ENCODE results near the gene PRKAR1B.

The PRKAR1B gene

DNA sequence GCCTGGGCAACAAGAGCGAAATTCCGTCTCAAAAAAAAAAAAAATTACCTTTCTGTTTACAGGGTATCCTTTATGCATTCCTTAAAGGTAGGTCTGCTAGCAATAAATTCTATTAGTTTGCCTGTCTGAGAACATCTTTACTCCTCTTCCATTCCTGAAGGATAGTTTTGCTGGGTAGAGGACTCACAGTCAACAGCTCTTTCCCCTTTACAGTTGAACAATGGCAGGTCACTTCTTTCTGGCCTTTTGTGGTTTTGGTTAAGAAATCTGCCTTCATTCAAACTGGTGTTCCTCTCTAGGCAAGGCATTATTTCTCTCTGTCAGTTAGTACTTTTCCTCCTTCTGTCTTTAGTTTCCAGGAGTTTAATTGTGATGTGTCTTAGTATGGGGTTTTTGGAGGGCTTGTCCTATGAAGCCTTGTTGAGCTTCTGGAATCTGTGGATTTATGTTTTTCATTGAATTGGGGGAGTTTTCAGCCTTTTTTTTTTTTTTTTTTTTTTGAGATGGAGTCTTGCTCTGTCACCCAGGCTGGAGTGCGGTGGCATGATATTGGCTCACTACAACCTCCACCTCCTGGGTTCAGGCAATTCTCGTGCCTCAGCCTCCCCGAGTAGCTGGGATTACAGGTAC, 5.3 kb downstream of the PRKAR1B start:
- DNase-seq, result no peak

DNA sequence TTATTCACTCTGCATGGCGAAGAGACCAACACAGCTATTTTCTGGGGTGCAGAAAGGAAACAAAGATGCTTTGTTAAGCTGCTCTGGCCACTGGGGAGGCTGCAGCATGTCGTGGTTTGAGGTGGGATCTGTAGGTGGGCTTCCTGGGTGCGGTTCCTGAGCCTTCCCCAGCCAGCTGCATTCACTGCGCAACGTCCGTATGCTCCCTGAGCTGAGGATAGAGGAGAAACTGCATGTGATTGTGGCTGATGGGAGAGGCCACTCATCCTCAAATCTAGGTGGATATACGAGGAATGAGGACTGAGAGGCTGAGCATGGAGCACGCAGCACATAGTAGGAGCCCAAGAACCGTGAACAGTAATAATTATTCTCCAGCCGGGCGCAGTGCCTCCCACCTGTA, 10.4 kb downstream of the PRKAR1B start:
- DNase-seq, result no peak

DNA sequence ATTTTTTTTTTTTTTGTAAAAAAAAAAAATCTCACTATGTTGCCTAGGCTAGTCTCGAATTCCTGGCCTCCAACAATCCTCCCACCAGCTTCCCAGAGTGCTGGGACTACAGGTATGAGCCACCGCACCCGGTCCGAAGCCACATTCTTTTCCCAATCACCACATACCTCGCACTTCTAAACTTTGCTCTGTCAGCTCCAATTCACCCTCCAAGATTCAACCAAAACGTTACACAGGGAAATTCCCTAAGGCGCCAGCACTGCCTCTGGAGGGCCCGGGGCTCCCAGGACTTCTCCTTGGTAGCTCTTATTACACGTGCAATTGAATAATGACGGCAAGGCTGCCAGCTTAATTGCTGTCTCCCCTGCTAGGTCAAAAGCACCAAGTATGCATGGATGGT, 10.9 kb downstream of the PRKAR1B start:
- no peak for DNase-seq

DNA sequence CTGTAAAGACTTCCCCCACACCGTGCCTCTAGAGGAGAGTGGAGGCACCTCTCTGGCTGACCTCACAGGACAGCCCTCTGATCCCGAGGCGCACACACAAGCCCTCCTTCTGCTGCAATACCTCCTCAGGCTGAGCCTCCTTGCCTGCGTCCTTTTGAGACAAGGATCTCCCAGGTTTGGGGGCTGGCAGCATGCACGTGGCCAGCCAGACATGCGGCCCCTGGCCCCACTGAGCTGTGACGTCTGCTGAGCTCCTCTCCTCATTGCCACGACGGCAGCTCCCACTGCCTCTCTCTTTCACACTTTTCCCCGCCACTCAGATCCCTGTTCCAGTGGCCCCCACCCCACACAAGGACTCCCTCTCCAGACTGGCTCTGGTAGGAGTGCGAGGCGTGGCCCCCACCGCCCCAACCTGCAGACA, 12.8 kb downstream of the PRKAR1B start:
- DNase-seq, result no peak

DNA sequence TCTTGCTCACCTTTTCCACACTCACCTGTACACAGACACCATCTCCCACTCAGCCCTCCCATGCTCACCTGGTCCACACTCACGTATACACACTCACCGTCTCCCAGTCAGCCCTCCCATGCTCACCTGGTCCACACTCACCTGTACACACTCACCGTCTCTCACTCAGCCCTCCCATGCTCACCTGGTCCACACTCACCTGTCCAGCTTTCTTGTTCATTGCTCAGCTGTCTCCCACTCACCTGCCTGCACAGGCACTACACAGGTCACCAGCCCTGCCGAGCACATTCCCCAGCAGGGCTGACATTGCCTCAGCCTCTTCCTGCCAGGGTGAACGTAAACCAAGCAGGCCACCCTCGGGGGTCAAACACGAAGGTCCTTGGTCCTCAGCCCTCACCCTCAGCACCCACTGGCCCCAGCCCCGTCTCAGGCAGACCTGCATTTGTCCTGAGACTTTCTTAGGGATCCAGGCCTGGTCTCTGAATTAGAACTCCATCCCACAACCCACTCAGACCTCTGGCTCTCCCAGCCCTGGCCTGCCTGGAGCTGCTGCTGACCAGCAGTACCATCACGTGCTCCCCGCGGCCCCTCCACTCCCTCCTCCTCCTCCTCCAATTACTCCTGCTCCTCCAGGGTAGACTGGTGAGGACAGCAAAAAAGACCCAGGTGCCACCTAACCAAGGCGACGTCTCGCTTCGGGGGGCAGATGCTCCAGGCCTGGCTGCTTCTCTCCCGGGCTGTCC, 13.4 kb downstream of the PRKAR1B start:
- DNase-seq, result no peak

DNA sequence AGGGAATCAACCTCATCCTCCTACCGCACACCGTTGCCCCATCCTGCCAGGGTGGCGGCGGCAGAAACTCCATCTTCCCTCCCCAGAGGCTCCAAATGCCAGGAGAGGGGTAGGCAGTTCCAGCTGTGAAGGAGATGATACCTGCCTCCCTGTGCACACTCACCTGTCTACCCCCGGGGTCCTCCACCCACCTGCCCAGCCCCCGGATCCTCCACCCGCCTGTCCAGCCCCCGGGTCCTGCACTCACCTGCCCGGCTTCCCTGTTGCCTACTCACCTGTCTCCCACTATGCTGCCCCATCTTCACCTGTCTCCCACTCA, 14.0 kb downstream of the PRKAR1B start:
- DNase-seq, result no peak

DNA sequence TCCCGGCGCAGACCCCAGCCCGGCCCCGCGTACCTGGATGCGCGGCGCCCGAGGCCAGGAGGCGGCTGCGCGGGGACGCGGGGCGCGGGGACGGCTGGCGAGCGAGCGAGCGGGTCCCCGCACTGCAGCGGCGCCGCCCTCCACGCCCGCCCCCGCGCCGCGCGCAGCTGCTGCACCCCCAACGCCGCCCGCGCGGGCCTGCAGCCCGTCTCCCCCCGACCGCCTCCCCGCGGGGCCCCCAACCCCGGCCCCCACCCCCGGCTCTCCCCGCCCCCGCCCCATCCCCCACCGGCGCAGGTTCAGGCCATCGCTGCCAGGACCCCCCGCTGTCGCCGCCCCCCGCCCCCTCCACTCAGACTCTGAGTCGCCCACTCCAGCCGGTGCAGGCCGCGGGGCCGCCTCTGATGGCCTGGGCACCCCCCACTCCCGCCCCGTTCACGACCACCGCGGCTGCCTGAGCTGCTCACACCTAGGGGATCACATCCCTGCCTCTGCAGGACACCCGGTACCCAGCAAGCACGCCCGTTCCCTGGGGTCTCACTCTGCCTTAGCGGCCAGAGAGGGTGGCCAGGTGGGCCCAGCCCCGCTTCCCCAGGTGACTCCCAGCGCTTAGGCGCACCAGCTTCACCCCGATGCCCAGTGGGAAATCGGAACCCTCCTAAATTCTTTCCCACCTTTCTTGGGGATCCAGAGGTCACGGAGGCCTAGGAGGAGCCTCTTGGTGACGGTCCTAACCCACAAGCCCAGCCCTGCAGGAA, 14.5 kb downstream of the PRKAR1B start:
- DNase-seq, result no peak

DNA sequence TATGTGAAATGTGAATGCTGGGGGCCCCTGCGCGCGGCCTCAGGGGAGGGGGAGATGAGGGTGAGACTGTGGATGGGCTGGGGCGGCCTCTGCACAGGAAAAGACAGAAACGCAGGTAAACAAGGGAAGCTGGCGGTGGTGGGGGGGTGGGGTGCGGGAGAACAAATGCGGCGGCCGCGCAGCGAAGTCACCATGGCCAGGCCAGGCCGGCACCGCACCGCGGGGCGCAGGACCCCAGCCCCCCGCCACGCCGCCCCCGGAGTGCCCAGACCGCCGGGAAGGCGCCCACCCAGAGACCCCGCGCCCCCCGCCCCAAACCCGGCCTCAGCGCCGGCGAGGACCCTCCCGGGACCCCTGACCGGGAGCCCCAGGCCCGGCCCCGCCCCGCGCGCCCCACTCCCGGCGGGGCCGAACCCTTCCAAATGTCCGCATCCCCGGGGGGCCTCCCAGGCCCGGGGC, 15.1 kb downstream of the PRKAR1B start:
- DNase-seq, result no peak

DNA sequence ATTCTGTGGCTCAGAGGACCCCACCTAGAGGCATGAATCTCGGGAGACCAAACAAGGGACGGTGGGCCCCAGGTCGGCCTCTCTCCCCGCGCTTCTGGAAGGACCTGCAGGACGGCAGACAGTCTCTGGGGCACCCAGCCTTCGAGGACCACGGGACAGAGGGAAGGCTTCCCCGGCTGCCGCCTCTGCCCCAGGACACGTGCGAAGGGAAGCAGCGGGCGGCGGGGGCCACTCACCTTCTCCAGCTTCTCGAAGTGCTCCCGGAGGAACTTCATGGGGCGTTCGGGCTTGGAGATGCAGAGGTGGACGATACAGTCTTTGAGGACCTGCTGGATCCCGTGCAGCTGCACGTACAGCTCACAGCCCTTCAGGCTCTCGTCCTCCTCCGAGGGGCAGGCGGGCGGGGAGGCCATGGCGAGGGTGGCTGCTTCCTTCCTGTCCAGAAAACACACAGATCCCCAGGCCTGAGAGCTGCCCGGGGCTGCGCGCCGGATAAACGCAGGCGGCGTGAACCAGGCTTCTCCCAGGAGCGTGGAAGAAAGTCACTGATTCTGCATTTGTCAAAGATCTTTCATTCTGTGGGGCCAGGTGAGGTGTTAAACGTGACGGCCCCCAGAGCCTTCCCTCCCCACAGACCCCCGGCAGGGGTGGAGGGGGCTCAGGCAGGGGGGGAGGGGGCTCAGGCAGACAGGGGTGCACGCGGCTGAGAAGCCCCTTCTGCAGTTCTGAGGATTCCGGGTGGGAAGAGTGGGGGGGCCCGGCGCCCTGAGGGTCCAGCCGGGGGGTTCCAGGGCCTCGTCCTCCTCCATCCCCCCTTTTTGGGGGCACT, 15.8 kb downstream of the PRKAR1B start:
- DNase-seq, result no peak

DNA sequence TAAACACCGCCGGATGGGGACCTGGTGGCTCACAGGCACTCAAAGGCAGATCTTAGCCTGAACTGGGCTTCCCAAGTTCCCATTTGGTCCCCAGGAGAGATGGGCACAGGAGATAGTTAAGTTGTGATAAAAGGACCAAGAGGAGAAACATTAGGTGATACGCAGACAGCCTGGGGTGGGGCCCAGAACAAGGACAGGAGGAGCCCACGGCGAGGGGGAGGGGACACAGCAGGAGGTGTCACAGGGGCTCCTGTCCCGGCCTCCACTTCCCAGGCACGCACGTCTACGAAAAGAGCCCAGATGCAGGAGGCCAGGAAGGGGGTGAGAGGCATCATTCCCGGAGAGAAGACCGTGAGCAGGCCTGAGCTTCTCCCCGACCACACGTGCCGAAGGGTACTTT, 16.9 kb downstream of the PRKAR1B start:
- DNase-seq, result no peak

DNA sequence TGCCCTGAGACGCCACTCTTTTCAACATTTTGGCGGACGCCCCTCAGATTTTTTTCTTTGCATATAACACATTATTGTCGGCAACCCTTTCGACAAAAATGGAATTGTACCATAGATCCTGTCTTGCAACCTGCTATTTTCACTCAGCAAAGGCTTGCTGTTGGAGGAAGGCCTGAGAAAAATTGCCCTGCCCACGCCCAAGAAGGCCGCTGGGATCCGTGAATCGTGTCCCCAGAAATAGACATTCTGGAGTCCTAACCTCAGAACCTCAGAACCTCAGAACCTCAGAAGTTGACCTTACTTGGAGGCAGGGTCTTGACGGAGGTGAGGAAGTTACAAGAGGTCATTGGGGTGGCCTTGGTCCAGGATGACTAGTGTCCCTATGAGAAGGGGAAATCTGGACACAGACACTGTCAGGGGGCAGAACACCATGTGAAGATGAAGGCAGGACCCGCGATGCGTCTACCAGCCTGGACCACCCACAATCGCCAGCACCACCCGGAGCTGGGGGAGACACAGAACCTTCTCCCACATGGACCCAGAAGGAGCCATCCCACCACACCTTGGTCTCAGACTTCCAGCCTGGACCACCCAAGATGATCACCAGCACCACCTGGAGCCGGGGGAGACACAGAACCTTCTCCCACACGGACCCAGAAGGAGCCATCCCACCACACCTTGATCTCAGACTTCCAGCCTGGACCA, 19.6 kb downstream of the PRKAR1B start:
- no peak for DNase-seq

DNA sequence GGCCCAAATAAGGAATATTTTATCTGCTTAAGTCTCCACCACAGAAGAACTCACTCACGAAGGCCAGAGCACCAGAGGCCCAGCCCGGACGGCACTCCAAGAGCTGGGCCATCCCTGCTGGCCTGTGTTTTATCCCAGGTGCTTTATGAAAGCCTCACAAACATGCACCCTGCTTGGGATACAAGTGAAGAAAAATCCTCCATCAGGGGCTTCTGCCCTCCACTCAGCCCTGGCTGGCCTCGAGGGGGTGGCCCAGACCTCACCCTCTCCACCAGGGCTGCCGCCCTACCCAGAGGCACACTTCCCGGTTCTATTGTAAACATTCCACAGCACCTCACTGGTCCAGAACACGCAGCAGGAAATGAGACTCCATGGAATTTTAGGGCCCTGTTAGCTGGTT, 20.4 kb downstream of the PRKAR1B start:
- DNase-seq, result no peak

DNA sequence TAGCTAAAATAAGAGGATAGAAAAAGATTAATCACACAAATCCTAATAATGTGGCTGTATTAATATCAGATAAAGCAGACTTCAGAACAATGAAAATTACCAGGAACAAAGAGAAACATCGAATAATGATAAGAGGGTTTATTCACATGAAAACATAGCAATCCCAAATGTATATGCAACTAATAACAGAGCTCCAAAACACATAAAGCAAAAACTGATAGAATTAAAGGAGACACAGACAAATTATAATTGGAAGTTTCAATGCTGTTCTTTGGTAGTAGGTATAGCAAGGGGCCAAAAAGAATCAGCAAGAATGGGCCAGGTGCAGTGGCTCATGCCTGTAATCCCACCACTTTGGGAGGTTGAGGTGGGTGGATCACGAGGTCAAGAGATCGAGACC, 24.0 kb downstream of the PRKAR1B start:
- DNase-seq, result no peak

DNA sequence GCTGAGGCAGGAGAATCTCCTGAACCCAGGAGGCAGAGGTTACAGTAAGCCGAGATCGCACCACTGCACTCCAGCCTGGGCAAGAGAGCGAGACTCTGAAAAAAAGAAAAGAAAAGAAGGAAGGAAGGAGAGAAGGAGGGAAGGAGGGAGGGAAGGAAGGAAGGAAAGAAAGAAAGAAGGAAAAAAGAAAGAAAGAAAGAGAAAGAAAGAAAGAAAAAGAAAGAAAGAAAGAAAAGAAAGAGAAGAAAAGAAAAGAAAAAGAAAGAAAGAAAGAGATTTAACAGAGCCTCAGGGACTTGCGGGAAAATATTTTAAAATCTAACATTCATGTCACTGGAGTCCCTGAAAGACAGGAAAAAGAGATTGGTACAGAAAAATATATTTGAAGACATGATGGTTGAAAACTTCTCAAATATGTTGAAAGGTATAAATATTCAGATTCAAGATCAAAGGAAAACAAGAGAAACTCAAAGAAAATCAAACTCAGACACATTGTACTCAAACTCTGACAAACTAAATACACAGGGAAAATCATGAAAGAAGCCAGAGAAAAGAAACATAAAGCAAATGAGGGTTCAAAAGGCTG, 25.9 kb downstream of the PRKAR1B start:
- DNase-seq, result no peak

DNA sequence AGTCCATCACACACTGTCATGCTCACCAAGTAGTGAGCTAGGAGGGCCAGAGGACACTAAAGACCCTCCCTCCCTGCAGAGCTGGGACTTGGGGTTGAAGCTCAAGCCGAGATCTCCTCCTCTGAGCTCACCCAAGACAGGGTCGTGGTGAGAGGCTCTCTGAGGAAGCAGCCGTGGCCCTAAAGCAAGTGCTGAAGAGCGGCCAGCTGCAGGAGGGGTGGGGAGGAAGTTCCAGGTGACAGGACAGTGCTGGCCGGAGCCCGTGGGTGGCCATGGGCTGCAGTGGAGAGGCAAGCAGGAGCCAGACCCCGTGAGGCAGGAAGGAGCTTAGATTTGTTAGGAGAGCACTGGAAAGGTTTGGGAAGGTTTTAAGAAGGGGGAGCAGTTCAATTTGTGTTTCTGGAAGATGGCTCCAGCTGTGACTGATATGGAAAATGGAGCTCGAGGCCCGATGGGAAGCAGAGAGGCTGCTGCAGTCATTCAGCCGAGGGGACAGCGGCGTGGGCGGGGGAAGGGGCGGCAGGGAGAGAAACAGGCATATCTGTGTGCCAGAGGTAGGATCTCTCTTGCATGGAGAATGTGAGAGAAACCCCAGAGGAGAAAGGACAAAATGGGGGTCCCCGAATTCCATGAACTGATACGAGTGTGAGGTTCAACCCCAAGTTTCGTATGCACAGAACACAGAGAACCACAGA, 27.5 kb downstream of the PRKAR1B start:
- DNase-seq, result no peak

DNA sequence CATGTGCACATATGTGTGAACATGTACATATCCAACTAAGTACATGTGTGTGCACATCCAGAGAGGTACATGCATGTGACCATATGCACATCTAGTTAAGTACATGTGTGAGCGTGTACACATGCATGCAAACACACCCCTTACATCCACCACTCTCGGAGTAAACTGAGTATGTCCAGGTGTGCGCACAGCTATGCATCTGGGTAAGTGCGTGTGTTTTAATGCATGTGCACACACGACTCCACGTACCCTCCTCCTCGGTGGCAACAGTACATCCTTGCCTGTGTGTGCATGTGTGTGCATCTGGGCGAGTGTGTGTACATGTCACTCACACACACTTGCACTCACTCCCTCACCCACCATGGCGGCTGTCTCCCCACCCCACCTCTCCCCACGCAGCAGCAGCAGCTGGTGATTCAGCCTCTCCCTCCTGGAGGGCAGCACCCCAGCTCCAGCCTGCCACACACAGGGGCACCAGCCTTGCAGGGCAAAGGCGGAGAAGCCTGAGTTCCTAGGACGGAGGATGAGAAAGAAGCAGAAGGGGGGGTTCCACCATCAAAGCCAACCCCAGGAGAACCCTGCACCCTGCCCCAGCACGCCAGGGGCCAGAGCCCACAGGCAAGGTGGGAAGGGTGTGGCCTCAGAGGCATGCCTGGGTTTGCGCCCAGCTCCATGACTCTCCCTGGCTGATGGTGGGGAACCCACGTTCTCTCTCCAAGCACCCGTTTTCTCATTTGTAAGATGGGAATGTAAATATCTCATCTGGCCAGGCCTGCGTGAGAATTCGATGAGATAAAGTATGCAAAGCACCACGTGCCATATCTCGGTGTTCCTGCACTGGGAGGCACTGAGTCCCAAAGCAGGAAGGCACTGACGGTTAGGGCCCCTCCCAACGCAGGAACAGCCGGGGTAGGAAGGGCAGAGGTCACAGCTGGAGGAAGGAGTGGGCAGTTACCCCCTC, 28.3 kb downstream of the PRKAR1B start:
- no peak for DNase-seq

DNA sequence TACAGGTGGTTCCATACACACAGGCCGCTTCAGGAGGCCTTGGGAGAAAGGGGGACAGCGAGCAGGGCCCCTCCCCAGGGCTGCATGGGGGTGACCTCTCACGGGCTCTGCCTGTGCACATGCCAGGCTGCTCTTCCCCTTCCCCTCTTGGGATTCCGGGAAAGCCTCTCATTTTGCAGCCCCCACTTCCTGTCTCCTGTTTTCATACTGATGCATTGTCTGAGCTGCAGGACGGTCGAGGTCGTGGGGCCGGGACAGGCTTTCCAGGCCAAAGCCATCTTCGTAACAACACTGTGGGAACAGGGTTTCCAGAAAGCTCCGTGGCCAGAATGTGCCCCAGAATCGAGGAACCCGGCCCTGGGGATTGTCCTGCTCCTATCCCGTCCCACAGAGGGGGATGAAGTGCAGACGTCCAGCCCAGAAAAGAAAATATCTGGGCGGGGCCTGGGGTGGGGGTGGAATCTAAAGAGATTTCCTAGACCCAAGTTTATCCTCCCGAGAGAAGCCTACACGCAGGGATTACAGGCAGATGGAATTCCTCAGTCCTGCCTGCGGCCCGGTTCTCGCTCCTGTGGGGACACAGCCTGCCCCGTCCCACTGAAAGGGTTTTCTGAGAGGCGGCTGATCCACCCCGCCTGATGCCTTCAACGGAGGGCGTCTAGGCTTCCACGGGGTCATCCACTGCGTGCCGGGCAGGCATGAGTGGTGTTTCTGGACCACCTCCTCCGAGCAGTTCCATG, 30.1 kb downstream of the PRKAR1B start:
- no peak for DNase-seq

DNA sequence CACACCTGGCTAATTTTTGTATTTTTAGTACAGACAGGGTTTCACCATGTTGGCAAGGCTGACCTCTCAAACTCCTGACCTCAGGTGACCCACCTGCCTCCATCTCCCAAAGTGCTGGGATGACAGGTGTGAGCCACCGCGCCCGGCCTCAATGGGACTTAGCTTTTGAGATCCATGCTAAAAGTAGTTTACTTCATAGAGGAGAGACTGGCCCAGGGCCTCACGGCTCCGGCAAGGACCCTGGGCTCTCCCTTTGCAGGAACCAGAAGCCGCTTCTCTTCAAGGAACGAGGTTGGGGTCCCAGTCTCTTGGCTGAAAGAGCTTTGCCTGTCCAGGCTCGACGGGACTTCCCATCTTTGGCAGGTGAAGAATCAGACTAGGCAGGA, 30.7 kb downstream of the PRKAR1B start:
- DNase-seq, result no peak

DNA sequence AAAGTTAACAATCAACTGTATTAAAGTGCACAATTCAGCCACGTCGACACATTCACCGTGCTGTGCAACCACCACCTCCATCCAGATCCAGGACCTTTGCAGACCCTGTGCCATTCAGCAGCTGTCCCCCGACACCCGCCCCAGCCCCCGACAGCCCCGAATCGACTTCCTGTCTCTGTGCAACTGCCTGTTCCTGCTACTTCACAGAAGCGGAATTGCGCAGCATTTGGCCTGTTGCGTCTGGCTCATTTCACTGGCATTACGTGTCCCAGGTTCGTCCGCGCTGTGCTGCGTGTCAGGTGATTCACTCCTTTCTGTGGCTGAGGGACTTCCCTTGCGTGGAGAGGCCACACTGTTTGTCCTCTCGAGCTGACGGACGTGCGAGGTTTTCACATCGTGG, 33.8 kb downstream of the PRKAR1B start:
- DNase-seq, result no peak
